Sigmoid colon (tissue), 7 donors: ENCODE measurements around the gene CLCN5. TPM values are rescaled to one million over a fixed set of nuclear protein-coding genes. Genes with fewer than 3 reads are reported as not detected.

Source experiments
- DNase-seq: peaks from one replicate; pipeline ENCODE4 v3.0.0-alpha.2; 2019
- H3K27ac ChIP-seq, 4 donors: fragments of 200-600 bp; sonication (generic); one replicate each; pipeline ENCODE4 v1.5.1; 2016 to 2019; ENCODE audit warnings: mild to moderate bottlenecking in 1 of 4
- H3K27me3 ChIP-seq, 3 donors: fragments of 200-600 bp; sonication (generic); one replicate each; pipeline ENCODE4 v1.5.1; 2019; ENCODE audit warnings: mild to moderate bottlenecking in 1 of 3
- H3K36me3 ChIP-seq, 4 donors: fragments of 200-600 bp; sonication (generic); one replicate each; pipeline ENCODE4 v1.5.1; 2016 to 2019
- H3K4me1 ChIP-seq, 4 donors: fragments of 200-600 bp; sonication (generic); one replicate each; pipeline ENCODE4 v1.5.1; 2017 to 2019
- H3K4me3 ChIP-seq, 4 donors: fragments of 200-600 bp; sonication (generic); one replicate each; pipeline ENCODE4 v1.5.1; 2017 to 2019; ENCODE audit warnings: mild to moderate bottlenecking in 2 of 4, moderate library complexity in 1 of 4
- H3K9me3 ChIP-seq, 4 donors: fragments of 200-600 bp in 3 of 4; sonication (generic) in 3 of 4; one replicate each; pipeline versions ENCODE4 v1.5.1 to v1.6.1; 2013 to 2019
- CTCF ChIP-seq, 4 experiments: fragments of 450-650 bp in 3 of 4; fragments of 200-600 bp in 1 of 4; IDR thresholded peaks; one replicate each; pipeline ENCODE4 v1.5.1; 2016 to 2019; ENCODE audit warnings: antibody characterized with exemption in 4 of 4, mild to moderate bottlenecking in 3 of 4, moderate library complexity in 2 of 4
- EP300 ChIP-seq, 4 donors: sonication (generic); formaldehyde crosslinking; IDR thresholded peaks; one replicate each; pipeline ENCODE4 v1.6.1; 2017; ENCODE audit warnings: antibody characterized with exemption in 4 of 4
- POLR2A ChIP-seq, 2 donors: fragments of 450-650 bp; IDR thresholded peaks; one replicate each; pipeline ENCODE4 v1.6.1; 2016; ENCODE audit warnings: antibody characterized with exemption in 2 of 2, mild to moderate bottlenecking in 2 of 2, moderate library complexity in 2 of 2
- POLR2AphosphoS5 ChIP-seq, 4 donors: sonication (generic); formaldehyde crosslinking; IDR thresholded peaks; one replicate each; pipeline ENCODE4 v1.6.1; 2017; ENCODE audit warnings: antibody characterized with exemption in 4 of 4
- WGBS, 2 donors: extraction: QIAGEN DNeasy Blood & Tissue Kit; methylation state at CpG; one replicate each; pipeline ENCODE4 v1.1.7; 2013; 5-methylcytosine and 5-hydroxymethylcytosine counted together
- intact Hi-C: fragments of 100-400 bp; cut with DNase I; formaldehyde crosslinking; loops from one replicate; pipeline ENCODE4 v1.15.1; 2023
- polyA plus RNA-seq, 3 donors: library from polyadenylated mRNA; stranded (reverse); fragments of 200-250 nt; gene quantifications; one replicate each; pipeline ENCODE4 v1.2.3, GENCODE V29; 2013
- total RNA-seq, 4 donors: library from RNA; depleted of rRNA; stranded (reverse); fragments of >200 nt; gene quantifications; one replicate each; pipeline ENCODE4 v1.1.0, GENCODE V29; 2016
- donor health status: healthy with polysubstance abuse.
- donor health status: Bipolar disorder and iron deficiency.
- donor health status: healthy.

The CLCN5 gene
- total and polyA plus RNA-seq, 7 donors, result under 0.01 to 3.0 (median 1.8) TPM

- Histone ChIP-seq H3K4me1 (no peaks in the 10 kb centered on the region), H3K36me3 (peaks cover 0 to 4% (median 0%) of the 10 kb centered on the region in 4 donors), H3K9me3 (no peaks in the 10 kb centered on the region), H3K27me3 (no peaks in the 10 kb centered on the region), H3K4me3 (no peak overlapping the region), H3K27ac (no peak overlapping the region)
- WGBS, 2 donors, result 88 to 91% methylated on average over 2 of the region's 2 CpGs
- TF ChIP-seq EP300 (IDR thresholded peaks at IDR 0.05) (no peak), CTCF (IDR thresholded peaks at IDR 0.05) (no peak), POLR2AphosphoS5 (IDR thresholded peaks at IDR 0.05) (no peak), POLR2A (IDR thresholded peaks at IDR 0.05) (no peak)
- intact Hi-C loops, result loop anchor here (10.0 kb wide), 1 partner anchor 168 kb away; no protein-coding TSS in a partner anchor
- no peak for DNase-seq
Observed at GRCh38 chrX:50082741-50083140, 160.3 kb downstream of the CLCN5 start.

GRCh38 chrX:50088645-50089044 lies 166.2 kb downstream of the CLCN5 start:
- H3K9me3 ChIP-seq, result no peaks in the 10 kb centered on the region
- H3K36me3 ChIP-seq, result peaks cover 0 to 4% (median 0%) of the 10 kb centered on the region in 4 donors
- H3K4me3 ChIP-seq, result no peak overlapping the region
- H3K4me1 ChIP-seq, result no peaks in the 10 kb centered on the region
- DNase-seq, result no peak
- WGBS, 2 donors, result 88 to 95% methylated on average over 3 of the region's 3 CpGs
- H3K27ac ChIP-seq, result no peak overlapping the region
- intact Hi-C loops, result loop anchor here (10.0 kb wide), 1 partner anchor 174 kb away; no protein-coding TSS in a partner anchor
- TF ChIP-seq POLR2A (IDR thresholded peaks at IDR 0.05) (no peak), EP300 (IDR thresholded peaks at IDR 0.05) (no peak), POLR2AphosphoS5 (IDR thresholded peaks at IDR 0.05) (no peak), CTCF (IDR thresholded peaks at IDR 0.05) (no peak)
- no peaks in the 10 kb centered on the region for H3K27me3 ChIP-seq

GRCh38 chrX:50093625-50094024 lies 171.2 kb downstream of the CLCN5 start:
- no peaks in the 10 kb centered on the region for H3K27me3 ChIP-seq
- H3K36me3 ChIP-seq, result no peaks in the 10 kb centered on the region
- intact Hi-C loops, result no loop called here
- 42 to 77% methylated on average over 4 of the region's 4 CpGs for WGBS, 2 donors
- DNase-seq, result no peak
- no peaks in the 10 kb centered on the region for H3K9me3 ChIP-seq
- no peak overlapping the region for H3K27ac ChIP-seq
- H3K4me3 ChIP-seq, result no peak overlapping the region
- no peaks in the 10 kb centered on the region for H3K4me1 ChIP-seq
- TF ChIP-seq POLR2A (IDR thresholded peaks at IDR 0.05) (no peak), EP300 (IDR thresholded peaks at IDR 0.05) (no peak), POLR2AphosphoS5 (IDR thresholded peaks at IDR 0.05) (no peak), CTCF (IDR thresholded peaks at IDR 0.05) (no peak)

- H3K27ac ChIP-seq, result no peak overlapping the region
- H3K4me1 ChIP-seq, result no peaks in the 10 kb centered on the region
- H3K27me3 ChIP-seq, result no peaks in the 10 kb centered on the region
- no peaks in the 10 kb centered on the region for H3K9me3 ChIP-seq
- no peaks in the 10 kb centered on the region for H3K36me3 ChIP-seq
- no peak overlapping the region for H3K4me3 ChIP-seq
- DNase-seq, result no peak
- TF ChIP-seq POLR2A (IDR thresholded peaks at IDR 0.05) (no peak), CTCF (IDR thresholded peaks at IDR 0.05) (no peak), POLR2AphosphoS5 (IDR thresholded peaks at IDR 0.05) (no peak), EP300 (IDR thresholded peaks at IDR 0.05) (no peak)
- intact Hi-C loops, result no loop called here
- WGBS, 2 donors, result 64 to 72% methylated on average over 4 of the region's 4 CpGs
Observed at GRCh38 chrX:50097071-50097470, 174.7 kb downstream of the CLCN5 start.

GRCh38 chrX:50098241-50098640 lies 175.8 kb downstream of the CLCN5 start:
- Histone ChIP-seq H3K4me3 (no peak overlapping the region), H3K27ac (no peak overlapping the region), H3K9me3 (no peaks in the 10 kb centered on the region), H3K4me1 (no peaks in the 10 kb centered on the region), H3K27me3 (no peaks in the 10 kb centered on the region), H3K36me3 (no peaks in the 10 kb centered on the region)
- intact Hi-C loops, result no loop called here
- 69 to 76% methylated on average over 3 of the region's 3 CpGs for WGBS, 2 donors
- no peak for DNase-seq
- TF ChIP-seq POLR2AphosphoS5 (IDR thresholded peaks at IDR 0.05) (no peak), CTCF (IDR thresholded peaks at IDR 0.05) (no peak), EP300 (IDR thresholded peaks at IDR 0.05) (no peak), POLR2A (IDR thresholded peaks at IDR 0.05) (no peak)
